H9 (cell line): ENCODE measurements around the gene MRPL57. TPM values are rescaled to one million over a fixed set of nuclear protein-coding genes. Genes with fewer than 3 reads are reported as not detected.

Experiments
- DNase-seq: peaks from one replicate; pipeline ENCODE4 v3.0.0-alpha.2; 2017
- H2AFZ ChIP-seq: one replicate; pipeline ENCODE4 v1.6.1; 2013; ENCODE audit warnings: mild to moderate bottlenecking, low read length, control low read depth, moderate library complexity
- H2AK5ac ChIP-seq: 2 replicates; pipeline ENCODE4 v1.6.1; 2013; ENCODE audit warnings: low read length, control low read depth, mixed read lengths; ENCODE audit not compliant: insufficient read length
- H2BK120ac ChIP-seq: one replicate; pipeline ENCODE4 v1.6.1; 2013; ENCODE audit warnings: low read depth, mild to moderate bottlenecking, low read length, control low read depth, inconsistent platforms; ENCODE audit not compliant: poor library complexity, severe bottlenecking
- H2BK12ac ChIP-seq: 2 replicates; pipeline ENCODE4 v1.6.1; 2013; ENCODE audit warnings: low read length, control low read depth, mixed read lengths, low read depth; ENCODE audit not compliant: insufficient read length
- H2BK15ac ChIP-seq: 2 replicates; pipeline ENCODE4 v1.6.1; 2013; ENCODE audit warnings: low read depth, low read length, control low read depth
- H2BK20ac ChIP-seq: one replicate; pipeline ENCODE4 v1.6.1; 2013; ENCODE audit warnings: low read depth, mild to moderate bottlenecking, low read length, control low read depth, inconsistent platforms; ENCODE audit not compliant: poor library complexity, severe bottlenecking
- H2BK5ac ChIP-seq: 2 replicates; pipeline ENCODE4 v1.6.1; 2013; ENCODE audit warnings: low read length, control low read depth, mixed read lengths; ENCODE audit not compliant: insufficient read length
- H3K14ac ChIP-seq: 2 replicates; pipeline ENCODE4 v1.6.1; 2013; ENCODE audit warnings: low read length, control low read depth; ENCODE audit not compliant: insufficient read depth
- H3K18ac ChIP-seq: 2 replicates; pipeline ENCODE4 v1.6.1; 2013; ENCODE audit warnings: low read depth, mild to moderate bottlenecking, mixed read lengths, low read length, control low read depth; ENCODE audit not compliant: insufficient read length
- H3K23ac ChIP-seq: 2 replicates; pipeline ENCODE4 v1.6.1; 2013; ENCODE audit warnings: low read length, control low read depth, mixed read lengths, low read depth; ENCODE audit not compliant: insufficient read length
- H3K23me2 ChIP-seq: 2 replicates; pipeline ENCODE4 v1.6.1; 2013; ENCODE audit warnings: low read depth, mild to moderate bottlenecking, mixed read lengths, low read length, control low read depth; ENCODE audit not compliant: insufficient read length, poor library complexity, severe bottlenecking
- H3K27ac ChIP-seq: 2 replicates; pipeline ENCODE4 v1.5.1; 2013; ENCODE audit warnings: low read length, control low read depth, mixed read lengths, low read depth; ENCODE audit not compliant: insufficient read length
- H3K27me3 ChIP-seq: 2 replicates; pipeline ENCODE4 v1.6.1; 2013; ENCODE audit warnings: low read length, control low read depth, inconsistent platforms; ENCODE audit not compliant: insufficient read depth
- H3K4ac ChIP-seq: 2 replicates; pipeline ENCODE4 v1.6.1; 2013; ENCODE audit warnings: low read depth, mild to moderate bottlenecking, control low read depth, inconsistent platforms, low read length, moderate library complexity
- H3K4me1 ChIP-seq: 2 replicates; pipeline ENCODE4 v1.6.1; 2013; ENCODE audit warnings: low read length, control low read depth, inconsistent platforms; ENCODE audit not compliant: insufficient read depth
- H3K4me2 ChIP-seq: 2 replicates; pipeline ENCODE4 v1.6.1; 2013; ENCODE audit warnings: low read length, control low read depth, mixed read lengths; ENCODE audit not compliant: insufficient read length, insufficient read depth
- H3K56ac ChIP-seq: 2 replicates; pipeline ENCODE4 v1.6.1; 2013; ENCODE audit warnings: low read depth, mild to moderate bottlenecking, mixed read lengths, low read length, control low read depth; ENCODE audit not compliant: insufficient read length
- H3K79me1 ChIP-seq: 2 replicates; pipeline ENCODE4 v1.6.1; 2013; ENCODE audit warnings: low read depth, mild to moderate bottlenecking, moderate library complexity, low read length, control low read depth, inconsistent platforms; ENCODE audit not compliant: insufficient read depth, poor library complexity, severe bottlenecking
- H3K79me2 ChIP-seq: 2 replicates; pipeline ENCODE4 v1.6.1; 2013; ENCODE audit warnings: low read length, control low read depth, inconsistent platforms; ENCODE audit not compliant: insufficient read depth
- H3K9ac ChIP-seq: 2 replicates; pipeline ENCODE4 v1.6.1; 2013; ENCODE audit warnings: low read length, control low read depth, mixed read lengths; ENCODE audit not compliant: insufficient read length; ENCODE audit errors: extremely low read depth
- H3K9me3 ChIP-seq: one replicate; pipeline ENCODE4 v1.6.1; 2013; ENCODE audit warnings: low read depth, low read length, inconsistent platforms; ENCODE audit not compliant: control insufficient read depth
- H3T11ph ChIP-seq: one replicate; pipeline ENCODE4 v1.6.1; 2013; ENCODE audit warnings: mild to moderate bottlenecking, low read length, control low read depth, inconsistent platforms
- H4K20me1 ChIP-seq: one replicate; pipeline ENCODE4 v1.6.1; 2013; ENCODE audit not compliant: control insufficient read depth, insufficient read length, insufficient read depth
- H4K5ac ChIP-seq: 2 replicates; pipeline ENCODE4 v1.6.1; 2013; ENCODE audit warnings: low read depth, mild to moderate bottlenecking, mixed read lengths, low read length, control low read depth; ENCODE audit not compliant: insufficient read length
- H4K8ac ChIP-seq: replicated peaks from 2 replicates; pipeline ENCODE4 v1.6.1; 2013; ENCODE audit warnings: low read length, control low read depth, mixed read lengths, low read depth; ENCODE audit not compliant: insufficient read length
- H4K91ac ChIP-seq: 2 replicates; pipeline ENCODE4 v1.6.1; 2013; ENCODE audit warnings: low read depth, mild to moderate bottlenecking, moderate library complexity, mixed read lengths, low read length, control low read depth; ENCODE audit not compliant: insufficient read length
- H3K27ac Mint-ChIP-seq, 3 experiments: 2 replicates in 2 of 3; 3 replicates in 1 of 3; pipeline ENCODE4 v1.8.0; 2020 to 2021; ENCODE audit warnings: mixed read lengths in 3 of 3, mild to moderate bottlenecking in 1 of 3, moderate library complexity in 1 of 3
- H3K27me3 Mint-ChIP-seq: 2 replicates; pipeline ENCODE4 v1.8.0; 2021; ENCODE audit warnings: low read depth, mild to moderate bottlenecking, moderate library complexity, mixed read lengths
- H3K36me3 Mint-ChIP-seq, 3 experiments: 2 replicates in 2 of 3; 3 replicates in 1 of 3; pipeline ENCODE4 v1.8.0; 2020 to 2021; ENCODE audit warnings: low read depth in 3 of 3, mixed read lengths in 3 of 3; ENCODE audit not compliant: insufficient read depth in 1 of 3
- H3K4me1 Mint-ChIP-seq, 2 experiments: 2 replicates each; pipeline ENCODE4 v1.8.0; 2020; ENCODE audit warnings: mixed read lengths in 2 of 2
- H3K4me3 Mint-ChIP-seq, 2 experiments: 2 replicates in 1 of 2; 3 replicates in 1 of 2; pipeline ENCODE4 v1.8.0; 2020 to 2021; ENCODE audit warnings: mild to moderate bottlenecking in 2 of 2, mixed read lengths in 2 of 2, moderate library complexity in 1 of 2
- H3K9me3 Mint-ChIP-seq, 2 experiments: 2 replicates in 1 of 2; 3 replicates in 1 of 2; pipeline ENCODE4 v1.8.0; 2020; ENCODE audit warnings: mild to moderate bottlenecking in 2 of 2, mixed read lengths in 2 of 2, moderate library complexity in 1 of 2
- WGBS: extraction: QIAGEN DNeasy Blood & Tissue Kit; methylation state at CpG from one replicate; pipeline ENCODE4 v1.1.7; 2013; ENCODE audit warnings: missing lambda C conversion rate, low lambda C conversion rate, mixed read lengths; ENCODE audit not compliant: insufficient read length; ENCODE audit errors: extremely low coverage; 5-methylcytosine and 5-hydroxymethylcytosine counted together
- total RNA-seq: library from RNA; stranded (reverse); gene quantifications from 2 replicates; pipeline ENCODE4 v1.2.1, GENCODE V29; 2021
- TF ChIP-seq, protein P1 (sequence below): fragments of 200-600 bp; sonication (generic); conservative IDR thresholded peaks from 3 replicates; pipeline ENCODE4 v1.8.0; 2021; ENCODE audit warnings: antibody characterized with exemption, mild to moderate bottlenecking

Gene MRPL57
- total RNA-seq, 1 experiment from 2014 or later, result 33.2 TPM

DNA sequence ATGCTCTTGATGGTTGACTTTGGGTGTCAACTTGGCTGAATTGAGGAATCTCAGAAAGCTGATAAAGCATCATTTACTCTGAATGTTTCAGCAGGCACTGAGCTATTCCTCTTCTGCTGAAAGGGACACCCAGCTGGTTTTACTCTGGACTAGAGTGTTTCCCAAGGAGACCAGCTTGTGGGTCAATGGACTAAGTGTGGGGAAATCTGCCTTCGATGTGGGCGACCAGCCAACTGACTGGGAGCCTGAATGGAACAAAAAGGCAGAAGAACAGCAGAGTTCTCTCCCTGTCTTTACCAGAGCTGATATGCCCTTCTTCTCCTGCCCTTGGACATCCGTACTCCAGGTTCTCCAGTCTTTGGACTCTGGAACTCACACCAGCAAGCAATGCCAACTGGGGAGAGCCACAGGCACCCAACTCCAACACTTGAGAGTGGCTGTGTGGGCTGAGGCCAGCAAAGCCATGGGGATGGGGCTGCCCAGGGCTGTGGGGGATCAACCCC is 32.2 kb downstream of the MRPL57 start:
- no peak overlapping the region for H4K8ac ChIP-seq
- H3K27ac Mint-ChIP-seq, result no peak overlapping the region
- H3K23me2 ChIP-seq, result no peaks in the 10 kb centered on the region
- no peak overlapping the region for H3K18ac ChIP-seq
- WGBS, result no CpG with 5 or more reads among the region's 3 CpGs
- no peak overlapping the region for H3K56ac ChIP-seq
- no peaks in the 10 kb centered on the region for H3K79me2 ChIP-seq
- DNase-seq, result no peak
- H2BK15ac ChIP-seq, result no peak overlapping the region
- H3K4me2 ChIP-seq, result no peak overlapping the region
- TF ChIP-seq, protein P1, sequence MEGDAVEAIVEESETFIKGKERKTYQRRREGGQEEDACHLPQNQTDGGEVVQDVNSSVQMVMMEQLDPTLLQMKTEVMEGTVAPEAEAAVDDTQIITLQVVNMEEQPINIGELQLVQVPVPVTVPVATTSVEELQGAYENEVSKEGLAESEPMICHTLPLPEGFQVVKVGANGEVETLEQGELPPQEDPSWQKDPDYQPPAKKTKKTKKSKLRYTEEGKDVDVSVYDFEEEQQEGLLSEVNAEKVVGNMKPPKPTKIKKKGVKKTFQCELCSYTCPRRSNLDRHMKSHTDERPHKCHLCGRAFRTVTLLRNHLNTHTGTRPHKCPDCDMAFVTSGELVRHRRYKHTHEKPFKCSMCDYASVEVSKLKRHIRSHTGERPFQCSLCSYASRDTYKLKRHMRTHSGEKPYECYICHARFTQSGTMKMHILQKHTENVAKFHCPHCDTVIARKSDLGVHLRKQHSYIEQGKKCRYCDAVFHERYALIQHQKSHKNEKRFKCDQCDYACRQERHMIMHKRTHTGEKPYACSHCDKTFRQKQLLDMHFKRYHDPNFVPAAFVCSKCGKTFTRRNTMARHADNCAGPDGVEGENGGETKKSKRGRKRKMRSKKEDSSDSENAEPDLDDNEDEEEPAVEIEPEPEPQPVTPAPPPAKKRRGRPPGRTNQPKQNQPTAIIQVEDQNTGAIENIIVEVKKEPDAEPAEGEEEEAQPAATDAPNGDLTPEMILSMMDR, result no peak
- no peak overlapping the region for H3K27ac ChIP-seq
- H3K36me3 Mint-ChIP-seq, result peaks cover 11 to 17% (median 16%) of the 10 kb centered on the region in 3 experiments
- no peak overlapping the region for H2BK20ac ChIP-seq
- H2AK5ac ChIP-seq, result no peak overlapping the region
- H3K9ac ChIP-seq, result no peak overlapping the region
- no peaks in the 10 kb centered on the region for H3K27me3 ChIP-seq
- H3K14ac ChIP-seq, result no peak overlapping the region
- no peak overlapping the region for H2AFZ ChIP-seq
- no peak overlapping the region for H2BK12ac ChIP-seq
- no peak overlapping the region for H3K4me3 Mint-ChIP-seq
- no peak overlapping the region for H2BK5ac ChIP-seq
- H3K4me1 Mint-ChIP-seq, result no peaks in the 10 kb centered on the region
- peaks cover 20% of the 10 kb centered on the region for H3K9me3 ChIP-seq
- no peaks in the 10 kb centered on the region for H3K79me1 ChIP-seq
- H2BK120ac ChIP-seq, result no peak overlapping the region
- H4K20me1 ChIP-seq, result no peaks in the 10 kb centered on the region
- no peak overlapping the region for H3T11ph ChIP-seq
- H3K27me3 Mint-ChIP-seq, result peaks cover 6% of the 10 kb centered on the region
- no peak overlapping the region for H4K5ac ChIP-seq
- H4K91ac ChIP-seq, result no peak overlapping the region
- peaks cover 37 to 41% of the 10 kb centered on the region in 2 experiments for H3K9me3 Mint-ChIP-seq
- H3K23ac ChIP-seq, result no peak overlapping the region
- H3K4ac ChIP-seq, result no peak overlapping the region
- no peaks in the 10 kb centered on the region for H3K4me1 ChIP-seq
